PFSK-1 (cell line): ENCODE results near the gene DNAH8.

Experiments
- FOXP2 ChIP-seq: optimal IDR thresholded peaks from 2 replicates; pipeline ENCODE3; 2011; ENCODE audit warnings: borderline replicate concordance, control low read depth, inconsistent platforms; ENCODE audit not compliant: insufficient read depth; ENCODE audit errors: extremely low read length, extremely low read depth
- POLR2AphosphoS5 ChIP-seq: IDR thresholded peaks from 2 replicates; pipeline ENCODE4 v1.6.1; 2012; ENCODE audit warnings: low read depth, mild to moderate bottlenecking, control low read depth, low read length, moderate library complexity
- REST ChIP-seq, 2 experiments: IDR thresholded peaks; 2 replicates each; pipeline versions ENCODE4 v1.6.1 to v1.8.0; 2011 to 2012; ENCODE audit warnings: low read depth in 2 of 2, low read length in 2 of 2, control low read depth in 1 of 2, inconsistent platforms in 1 of 2, mild to moderate bottlenecking in 1 of 2, moderate library complexity in 1 of 2; ENCODE audit not compliant: insufficient read depth in 1 of 2
- SIN3A ChIP-seq: IDR thresholded peaks from 2 replicates; pipeline ENCODE4 v1.6.1; 2012; ENCODE audit warnings: mild to moderate bottlenecking, low read length, moderate library complexity, borderline replicate concordance; ENCODE audit not compliant: insufficient read depth
- TAF1 ChIP-seq: IDR thresholded peaks from 2 replicates; pipeline ENCODE4 v1.6.1; 2012; ENCODE audit warnings: low read length, control low read depth, borderline replicate concordance; ENCODE audit not compliant: insufficient read depth

- TF ChIP-seq POLR2AphosphoS5 (no peak), REST (IDR thresholded peaks at IDR 0.05; ENCODE audit: insufficient read depth in 1 of 2, low read depth in 2 of 2, low read length in 2 of 2) (no peak), FOXP2 (no peak), TAF1 (no peak), SIN3A (no peak)
These were observed 17.3 kb upstream of the DNAH8 start for GRCh38 chr6:38697846-38698245.
